Astrocyte of the spinal cord (primary cell): ENCODE results near the gene ZSCAN23.

Source experiments
- DNase-seq: peaks from one replicate; pipeline ENCODE4 v3.0.0; 2011; ENCODE audit warnings: low read depth, low spot score
- H3K4me3 ChIP-seq: 2 replicates; pipeline ENCODE4 v1.5.1; 2011; ENCODE audit warnings: low read depth, mild to moderate bottlenecking, low read length, moderate library complexity
- in situ Hi-C: cut with HindIII; loops from 2 replicates; pipeline ENCODE4 v1.10.0; 2017; ENCODE audit warnings: low sequenced_read_pairs
- TF ChIP-seq, protein P1 (sequence below): IDR thresholded peaks from 2 replicates; pipeline ENCODE4 v1.5.1; 2012; ENCODE audit warnings: low read depth, mild to moderate bottlenecking, low read length, inconsistent platforms

Gene ZSCAN23

DNA sequence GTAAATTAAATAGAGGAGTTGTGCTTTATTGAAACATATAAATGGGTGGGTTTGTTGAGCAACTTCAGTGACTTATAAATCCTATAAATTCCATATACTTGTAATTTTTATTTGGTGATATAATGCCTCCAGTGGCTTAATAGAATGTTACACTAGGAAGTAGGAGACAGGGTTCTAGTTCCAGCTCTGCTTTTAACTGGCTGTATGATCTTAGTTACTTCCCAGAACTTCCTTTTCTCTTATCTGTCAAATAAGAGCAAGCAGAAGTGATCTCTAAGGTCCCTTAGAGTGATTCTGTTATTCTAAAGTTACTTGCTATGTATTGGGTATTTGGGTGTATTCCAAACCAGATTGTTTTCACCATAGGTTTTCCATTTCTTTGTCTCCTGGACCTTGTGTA lies 10.2 kb downstream of the ZSCAN23 start:
- TF ChIP-seq, protein P1, sequence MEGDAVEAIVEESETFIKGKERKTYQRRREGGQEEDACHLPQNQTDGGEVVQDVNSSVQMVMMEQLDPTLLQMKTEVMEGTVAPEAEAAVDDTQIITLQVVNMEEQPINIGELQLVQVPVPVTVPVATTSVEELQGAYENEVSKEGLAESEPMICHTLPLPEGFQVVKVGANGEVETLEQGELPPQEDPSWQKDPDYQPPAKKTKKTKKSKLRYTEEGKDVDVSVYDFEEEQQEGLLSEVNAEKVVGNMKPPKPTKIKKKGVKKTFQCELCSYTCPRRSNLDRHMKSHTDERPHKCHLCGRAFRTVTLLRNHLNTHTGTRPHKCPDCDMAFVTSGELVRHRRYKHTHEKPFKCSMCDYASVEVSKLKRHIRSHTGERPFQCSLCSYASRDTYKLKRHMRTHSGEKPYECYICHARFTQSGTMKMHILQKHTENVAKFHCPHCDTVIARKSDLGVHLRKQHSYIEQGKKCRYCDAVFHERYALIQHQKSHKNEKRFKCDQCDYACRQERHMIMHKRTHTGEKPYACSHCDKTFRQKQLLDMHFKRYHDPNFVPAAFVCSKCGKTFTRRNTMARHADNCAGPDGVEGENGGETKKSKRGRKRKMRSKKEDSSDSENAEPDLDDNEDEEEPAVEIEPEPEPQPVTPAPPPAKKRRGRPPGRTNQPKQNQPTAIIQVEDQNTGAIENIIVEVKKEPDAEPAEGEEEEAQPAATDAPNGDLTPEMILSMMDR, result no peak
- H3K4me3 ChIP-seq, result no peak overlapping the region
- DNase-seq, result no peak
- in situ Hi-C loops, result no loop called here

DNA sequence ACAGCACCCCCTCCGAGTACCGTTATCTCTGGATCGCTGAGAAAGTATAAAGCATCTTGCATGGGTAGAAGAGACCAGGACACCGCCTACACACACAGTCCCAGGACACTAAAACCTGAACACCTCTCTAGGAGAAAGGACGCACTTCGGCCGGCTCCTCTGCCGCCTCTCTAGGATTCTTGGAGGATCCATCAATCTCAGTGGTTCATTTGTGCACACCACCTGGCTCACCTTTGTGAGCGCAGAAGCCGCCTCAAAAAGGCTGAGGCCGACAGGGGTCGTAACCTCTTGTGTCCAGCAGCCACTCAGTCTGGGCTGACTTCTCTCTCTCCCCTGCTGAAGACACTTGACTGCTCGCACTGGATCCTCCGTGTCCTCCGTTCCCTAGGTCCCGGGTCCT lies 13.5 kb downstream of the ZSCAN23 start:
- TF ChIP-seq, protein P1, result no peak
- in situ Hi-C loops, result no loop called here
- no peak overlapping the region for H3K4me3 ChIP-seq
- DNase-seq, result no peak

DNA sequence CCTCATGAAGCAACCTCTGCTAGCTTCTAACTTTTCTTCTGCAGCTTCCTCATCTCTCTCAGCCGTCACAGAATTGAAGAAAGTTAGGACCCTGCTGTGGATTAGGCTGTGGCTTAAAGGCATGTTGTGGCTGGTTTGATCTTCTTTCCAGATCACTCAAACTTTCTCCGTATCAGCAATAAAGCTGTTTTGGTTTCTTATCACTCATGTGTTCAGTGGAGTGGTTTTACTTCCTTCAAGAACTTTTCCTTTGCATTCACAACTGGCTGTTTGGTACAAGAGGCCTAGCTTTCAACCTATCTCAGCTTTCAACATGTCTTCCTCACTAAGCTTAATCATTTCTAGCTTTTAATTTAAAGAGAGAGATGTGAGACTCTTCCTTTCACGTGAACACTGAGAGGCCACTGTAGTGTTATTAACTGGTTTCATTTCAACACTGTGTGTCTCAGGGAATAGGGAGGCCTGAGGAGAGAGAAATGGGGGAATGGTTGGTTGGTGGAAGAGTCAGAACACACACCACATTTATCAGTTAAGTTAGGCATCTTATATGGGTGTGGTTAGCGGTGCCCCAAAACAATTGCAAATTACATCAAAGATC lies 17.2 kb downstream of the ZSCAN23 start:
- TF ChIP-seq, protein P1, result no peak
- DNase-seq, result no peak
- in situ Hi-C loops, result no loop called here
- no peak overlapping the region for H3K4me3 ChIP-seq

DNA sequence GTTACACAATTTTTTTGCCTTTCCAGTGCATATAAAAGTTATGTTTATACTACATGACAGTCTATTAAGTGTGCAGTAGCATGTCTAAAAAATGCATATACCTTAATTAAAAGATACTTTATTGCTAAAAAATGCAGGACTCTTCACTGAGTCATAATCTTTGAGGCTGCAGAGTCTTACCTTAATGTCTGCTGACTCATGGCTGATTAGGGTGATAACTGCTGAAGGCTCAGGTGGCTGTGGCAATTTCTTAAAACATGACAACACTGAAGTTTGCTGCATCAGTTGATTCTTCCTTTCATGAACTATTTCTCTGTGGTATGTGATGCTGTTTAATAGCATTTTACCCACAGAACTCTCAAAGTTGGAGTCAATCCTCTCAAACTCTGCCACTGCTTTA lies 19.1 kb downstream of the ZSCAN23 start:
- in situ Hi-C loops, result no loop called here
- no peak for DNase-seq

DNA sequence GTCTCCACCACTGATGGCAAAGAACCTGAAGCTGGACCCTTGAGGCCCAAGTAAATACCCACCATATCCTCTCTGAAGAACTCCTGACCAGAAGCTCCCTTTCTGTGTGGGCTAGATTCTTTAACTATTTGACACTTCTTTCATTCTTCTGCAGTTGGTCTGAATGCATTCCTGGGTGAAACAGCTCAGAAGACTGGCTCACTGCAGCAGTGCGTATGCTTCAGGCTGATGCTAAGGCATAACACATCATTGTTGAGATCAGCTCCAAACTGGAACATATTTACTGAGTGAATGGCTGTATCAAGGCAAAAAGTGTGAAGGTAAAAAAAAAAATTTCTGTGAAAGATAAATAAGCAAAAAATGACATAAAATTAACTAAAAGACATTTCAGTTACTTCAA lies 19.7 kb downstream of the ZSCAN23 start:
- DNase-seq, result no peak
- TF ChIP-seq, protein P1, result no peak
- in situ Hi-C loops, result no loop called here
- no peak overlapping the region for H3K4me3 ChIP-seq

More for the DNA sequence above, 19.1 kb downstream of the ZSCAN23 start:
- TF ChIP-seq, protein P1, result no peak
- H3K4me3 ChIP-seq, result no peak overlapping the region

DNA sequence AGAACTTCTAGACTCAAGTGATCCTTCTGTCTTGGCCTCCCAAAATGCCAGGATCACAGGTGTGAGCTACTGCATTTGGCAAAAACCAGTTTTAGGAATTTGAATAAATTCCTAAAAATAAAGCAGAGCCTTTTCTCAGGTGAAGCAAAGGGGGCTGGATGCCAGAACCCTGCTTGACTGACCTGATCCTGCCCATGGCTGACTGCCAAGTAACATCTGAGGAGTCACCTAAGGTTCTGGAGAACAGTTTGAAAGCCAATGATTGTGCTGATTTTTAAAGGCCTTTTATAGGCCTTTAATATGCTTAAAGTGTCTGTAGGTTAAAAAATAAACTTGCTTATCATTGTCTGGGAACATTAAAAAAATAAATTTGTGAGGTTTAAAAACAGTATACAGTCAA lies 29.6 kb downstream of the ZSCAN23 start:
- DNase-seq, result no peak
- TF ChIP-seq, protein P1, result no peak
- H3K4me3 ChIP-seq, result no peak overlapping the region
- in situ Hi-C loops, result no loop called here
